Measurements from ENCODE around the gene LAMA4.
A peak's percentile ranks its signal among the peaks of the same experiment; 100 is the strongest.

LAMA4 gene

DNA sequence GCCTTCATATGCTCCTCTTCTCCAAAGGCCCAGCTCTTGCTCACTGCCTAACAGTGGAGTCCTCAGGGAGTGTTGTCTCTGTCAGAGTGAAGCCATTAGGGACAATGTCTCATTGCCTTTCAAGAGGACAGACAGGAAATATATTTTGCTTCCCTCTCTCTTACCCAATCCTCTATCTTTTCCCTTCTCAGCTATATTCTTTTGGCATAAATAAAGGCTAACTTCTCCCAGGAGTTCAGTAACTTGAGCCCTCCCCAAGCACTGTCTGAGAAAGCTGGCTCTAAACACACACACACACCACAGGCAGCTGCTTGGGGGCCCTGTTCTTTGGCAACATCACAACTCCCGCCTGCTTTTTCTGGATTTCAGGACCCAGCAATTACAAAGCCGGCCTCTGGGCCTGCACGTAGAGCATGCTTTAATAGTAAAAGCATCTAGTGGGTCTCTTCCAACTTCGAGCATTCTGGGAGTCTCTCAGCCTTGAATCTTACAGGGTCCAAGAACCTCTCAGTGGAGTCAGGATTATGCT, 34.7 kb upstream of the LAMA4 start:
- TF ChIP-seq YY1 (IDR thresholded peaks at IDR 0.05; ENCODE audit: low read depth) (no peak), ZBTB7A (IDR thresholded peaks at IDR 0.05; ENCODE audit: low read depth) (no peak)
- TF ChIP-seq, protein P1, sequence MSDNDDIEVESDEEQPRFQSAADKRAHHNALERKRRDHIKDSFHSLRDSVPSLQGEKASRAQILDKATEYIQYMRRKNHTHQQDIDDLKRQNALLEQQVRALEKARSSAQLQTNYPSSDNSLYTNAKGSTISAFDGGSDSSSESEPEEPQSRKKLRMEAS (IDR thresholded peaks at IDR 0.05) = no peak

DNA sequence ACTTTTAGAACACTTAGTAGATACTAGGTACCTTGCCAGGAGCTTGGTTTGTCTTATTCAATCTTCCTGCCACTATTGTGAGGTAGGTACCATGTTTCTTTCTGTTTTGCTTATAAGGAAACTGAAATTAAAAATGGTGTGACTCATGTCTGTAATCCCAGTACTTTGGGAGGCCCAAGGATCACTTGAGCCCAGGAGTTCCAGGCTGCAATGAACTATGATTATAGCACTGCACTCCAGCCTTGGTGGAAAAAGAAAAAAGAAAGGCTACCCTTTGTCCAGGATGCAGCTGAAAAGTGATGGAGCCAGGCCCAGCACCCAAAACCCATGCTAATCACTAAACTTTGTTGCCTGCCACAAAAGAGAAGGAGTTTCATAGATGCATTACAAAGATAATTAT, 34.1 kb upstream of the LAMA4 start:
- no peak for TF ChIP-seq TEAD4 (IDR thresholded peaks at IDR 0.05)

DNA sequence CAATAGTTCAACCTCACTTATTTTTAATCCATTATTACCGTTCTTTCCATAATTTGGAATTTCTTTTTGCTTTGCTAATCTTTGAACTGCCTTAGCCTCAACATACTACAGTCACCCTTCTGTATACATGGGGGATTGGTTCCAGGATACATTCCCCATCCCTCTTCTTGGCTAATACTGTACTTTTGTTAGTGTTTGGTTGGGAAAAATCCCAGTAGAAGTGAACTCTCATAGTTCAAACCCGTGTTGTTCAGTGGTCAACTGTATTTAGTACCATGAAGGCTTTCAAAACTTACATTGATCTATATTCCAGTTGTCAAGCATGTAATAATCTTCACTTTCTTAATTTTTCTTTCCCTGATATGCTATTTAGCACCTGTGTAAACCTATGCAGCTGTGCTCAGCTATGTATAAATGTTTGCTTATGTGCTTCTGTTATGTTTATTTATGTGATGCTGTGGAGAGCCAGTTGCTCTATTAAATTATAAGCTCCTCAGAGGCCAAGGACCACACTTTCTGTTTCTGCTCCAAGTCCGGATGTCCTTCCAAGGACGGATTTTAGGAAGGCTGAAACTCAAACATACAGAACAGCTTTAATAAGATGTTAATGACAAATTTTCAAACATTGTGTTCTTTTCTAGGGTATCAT, 33.3 kb upstream of the LAMA4 start:
- no peak for TF ChIP-seq RAD21 (IDR thresholded peaks at IDR 0.05; ENCODE audit: low read depth)
- TF ChIP-seq, protein P2, sequence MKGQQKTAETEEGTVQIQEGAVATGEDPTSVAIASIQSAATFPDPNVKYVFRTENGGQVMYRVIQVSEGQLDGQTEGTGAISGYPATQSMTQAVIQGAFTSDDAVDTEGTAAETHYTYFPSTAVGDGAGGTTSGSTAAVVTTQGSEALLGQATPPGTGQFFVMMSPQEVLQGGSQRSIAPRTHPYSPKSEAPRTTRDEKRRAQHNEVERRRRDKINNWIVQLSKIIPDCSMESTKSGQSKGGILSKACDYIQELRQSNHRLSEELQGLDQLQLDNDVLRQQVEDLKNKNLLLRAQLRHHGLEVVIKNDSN (IDR thresholded peaks at IDR 0.05) = no peak
- TF ChIP-seq EGR1 (IDR thresholded peaks at IDR 0.05) = no peak
- no peak for TF ChIP-seq CREB1 (IDR thresholded peaks at IDR 0.05; ENCODE audit: low read depth)
- TF ChIP-seq, protein P3, sequence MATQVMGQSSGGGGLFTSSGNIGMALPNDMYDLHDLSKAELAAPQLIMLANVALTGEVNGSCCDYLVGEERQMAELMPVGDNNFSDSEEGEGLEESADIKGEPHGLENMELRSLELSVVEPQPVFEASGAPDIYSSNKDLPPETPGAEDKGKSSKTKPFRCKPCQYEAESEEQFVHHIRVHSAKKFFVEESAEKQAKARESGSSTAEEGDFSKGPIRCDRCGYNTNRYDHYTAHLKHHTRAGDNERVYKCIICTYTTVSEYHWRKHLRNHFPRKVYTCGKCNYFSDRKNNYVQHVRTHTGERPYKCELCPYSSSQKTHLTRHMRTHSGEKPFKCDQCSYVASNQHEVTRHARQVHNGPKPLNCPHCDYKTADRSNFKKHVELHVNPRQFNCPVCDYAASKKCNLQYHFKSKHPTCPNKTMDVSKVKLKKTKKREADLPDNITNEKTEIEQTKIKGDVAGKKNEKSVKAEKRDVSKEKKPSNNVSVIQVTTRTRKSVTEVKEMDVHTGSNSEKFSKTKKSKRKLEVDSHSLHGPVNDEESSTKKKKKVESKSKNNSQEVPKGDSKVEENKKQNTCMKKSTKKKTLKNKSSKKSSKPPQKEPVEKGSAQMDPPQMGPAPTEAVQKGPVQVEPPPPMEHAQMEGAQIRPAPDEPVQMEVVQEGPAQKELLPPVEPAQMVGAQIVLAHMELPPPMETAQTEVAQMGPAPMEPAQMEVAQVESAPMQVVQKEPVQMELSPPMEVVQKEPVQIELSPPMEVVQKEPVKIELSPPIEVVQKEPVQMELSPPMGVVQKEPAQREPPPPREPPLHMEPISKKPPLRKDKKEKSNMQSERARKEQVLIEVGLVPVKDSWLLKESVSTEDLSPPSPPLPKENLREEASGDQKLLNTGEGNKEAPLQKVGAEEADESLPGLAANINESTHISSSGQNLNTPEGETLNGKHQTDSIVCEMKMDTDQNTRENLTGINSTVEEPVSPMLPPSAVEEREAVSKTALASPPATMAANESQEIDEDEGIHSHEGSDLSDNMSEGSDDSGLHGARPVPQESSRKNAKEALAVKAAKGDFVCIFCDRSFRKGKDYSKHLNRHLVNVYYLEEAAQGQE (IDR thresholded peaks at IDR 0.05; ENCODE audit: low read depth) = no peak
- TF ChIP-seq NFIC (IDR thresholded peaks at IDR 0.05) = no peak
- no peak for TF ChIP-seq EP300 (IDR thresholded peaks at IDR 0.05; ENCODE audit: borderline replicate concordance)
- TF ChIP-seq, protein P1 (IDR thresholded peaks at IDR 0.05) = no peak
- TF ChIP-seq TEAD4 (IDR thresholded peaks at IDR 0.05) = no peak
- TF ChIP-seq FOXM1 (IDR thresholded peaks at IDR 0.05; ENCODE audit: borderline replicate concordance, low read depth) = no peak
- TF ChIP-seq YY1 (IDR thresholded peaks at IDR 0.05; ENCODE audit: low read depth) = no peak
- no peak for TF ChIP-seq CEBPB (IDR thresholded peaks at IDR 0.05)
- TF ChIP-seq TCF12 (IDR thresholded peaks at IDR 0.05; ENCODE audit: low read depth) = no peak
- TF ChIP-seq TAF1 (IDR thresholded peaks at IDR 0.05; ENCODE audit: low read depth) = no peak
- no peak for TF ChIP-seq ZBTB7A (IDR thresholded peaks at IDR 0.05; ENCODE audit: low read depth)

DNA sequence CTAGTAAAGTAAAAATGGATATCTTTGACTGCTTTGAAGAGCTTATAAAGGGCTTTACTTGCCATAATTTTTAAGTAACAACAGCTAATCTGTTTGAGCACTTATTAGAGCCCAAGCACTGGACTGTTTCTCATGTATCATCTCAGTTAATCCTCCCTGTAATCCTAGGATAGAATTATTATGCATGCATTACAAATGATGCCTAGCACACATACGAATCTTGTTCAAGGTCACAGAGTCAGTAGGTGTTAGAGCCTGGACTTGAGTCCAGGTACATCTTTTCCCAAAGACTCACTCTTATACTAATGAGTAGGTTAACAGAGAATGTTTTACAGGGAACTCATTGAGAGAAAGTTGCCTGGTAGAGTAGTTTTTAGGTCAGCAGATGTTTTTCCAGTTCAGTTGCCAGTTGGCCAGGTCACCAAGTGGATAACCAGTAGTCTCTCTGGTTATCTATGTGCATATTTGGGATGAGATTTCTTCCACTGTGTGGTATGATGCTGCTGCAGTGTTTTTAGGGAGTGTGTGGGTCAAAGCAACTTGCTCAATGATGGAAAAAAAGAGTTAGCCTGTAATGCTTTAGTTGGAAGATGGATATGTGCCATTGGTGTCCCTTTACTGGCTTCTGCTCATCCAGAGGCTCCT, 32.3 kb upstream of the LAMA4 start:
- no peak for TF ChIP-seq YY1 (IDR thresholded peaks at IDR 0.05; ENCODE audit: low read depth)
- no peak for TF ChIP-seq FOXM1 (IDR thresholded peaks at IDR 0.05; ENCODE audit: borderline replicate concordance, low read depth)
- no peak for TF ChIP-seq EP300 (IDR thresholded peaks at IDR 0.05; ENCODE audit: borderline replicate concordance)
- TF ChIP-seq, protein P1 (IDR thresholded peaks at IDR 0.05) = no peak
- no peak for TF ChIP-seq CREB1 (IDR thresholded peaks at IDR 0.05; ENCODE audit: low read depth)
- no peak for TF ChIP-seq ZBTB7A (IDR thresholded peaks at IDR 0.05; ENCODE audit: low read depth)
- TF ChIP-seq NFIC (IDR thresholded peaks at IDR 0.05) = no peak
- no peak for TF ChIP-seq CEBPB (IDR thresholded peaks at IDR 0.05)

DNA sequence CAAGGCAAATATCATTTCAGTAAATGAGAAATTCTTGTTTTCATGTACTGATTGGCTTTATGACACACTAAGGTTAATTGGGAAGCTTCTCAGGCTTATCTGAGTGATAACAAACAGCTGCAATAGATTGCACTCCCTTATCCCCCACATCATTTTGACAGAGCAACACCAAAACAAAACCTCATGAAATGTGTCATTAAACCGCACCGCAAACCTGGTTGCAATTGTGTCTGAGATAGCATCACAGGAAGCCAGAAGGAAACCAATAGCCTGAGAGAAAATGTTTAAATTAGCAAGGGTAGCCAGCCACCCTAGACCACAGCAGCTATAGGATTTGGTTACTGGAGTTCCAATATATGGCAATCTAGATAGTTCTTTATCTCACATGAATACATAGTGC, 31.6 kb upstream of the LAMA4 start:
- TF ChIP-seq FOXM1 (IDR thresholded peaks at IDR 0.05; ENCODE audit: borderline replicate concordance, low read depth) (no peak), RAD21 (IDR thresholded peaks at IDR 0.05; ENCODE audit: low read depth) (no peak), EGR1 (IDR thresholded peaks at IDR 0.05) (no peak), YY1 (IDR thresholded peaks at IDR 0.05; ENCODE audit: low read depth) (no peak)
- TF ChIP-seq, protein P1 (IDR thresholded peaks at IDR 0.05) = no peak

DNA sequence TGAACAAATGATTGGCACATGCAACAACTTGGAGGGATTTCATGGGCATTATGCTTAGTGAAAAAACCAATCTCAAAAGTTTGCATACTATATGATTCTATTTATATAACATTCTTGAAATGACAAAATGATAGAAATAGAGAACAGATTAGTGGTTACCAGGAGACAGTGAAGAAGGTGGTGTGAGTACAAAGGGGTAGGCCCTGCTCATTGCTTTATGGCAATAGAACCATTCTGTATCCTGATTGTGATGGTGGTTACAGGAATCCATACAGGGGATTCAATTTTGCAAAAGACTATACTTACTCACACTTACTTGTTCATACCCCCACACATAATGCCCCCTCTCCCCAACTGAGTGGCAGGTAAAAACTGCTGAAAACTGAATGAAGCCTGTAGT, 30.2 kb upstream of the LAMA4 start:
- TF ChIP-seq FOXM1 (IDR thresholded peaks at IDR 0.05; ENCODE audit: borderline replicate concordance, low read depth) (no peak), CREB1 (IDR thresholded peaks at IDR 0.05; ENCODE audit: low read depth) (no peak), YY1 (IDR thresholded peaks at IDR 0.05; ENCODE audit: low read depth) (no peak), TAF1 (IDR thresholded peaks at IDR 0.05; ENCODE audit: low read depth) (no peak)
- TF ChIP-seq, protein P1 (IDR thresholded peaks at IDR 0.05) = no peak

DNA sequence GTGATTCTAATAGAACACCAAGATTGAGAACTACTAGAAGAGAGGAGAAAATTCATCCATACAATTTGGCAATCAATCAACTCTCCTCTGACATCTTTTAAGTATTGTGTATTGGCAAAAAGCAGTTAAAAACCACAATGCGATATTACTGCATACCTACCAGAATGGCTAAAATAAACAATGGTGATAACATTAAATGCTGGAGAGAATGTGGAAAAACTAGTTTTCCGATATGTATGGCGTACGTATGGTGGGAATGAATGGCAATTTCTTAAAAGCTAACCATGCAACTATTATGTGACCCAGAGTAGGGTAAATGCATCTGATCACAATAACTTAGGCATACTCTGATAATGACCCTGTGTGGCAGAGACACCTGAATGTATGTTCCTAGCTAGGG, 29.3 kb upstream of the LAMA4 start:
- TF ChIP-seq NFIC (IDR thresholded peaks at IDR 0.05) (no peak), CREB1 (IDR thresholded peaks at IDR 0.05; ENCODE audit: low read depth) (no peak), FOXM1 (IDR thresholded peaks at IDR 0.05; ENCODE audit: borderline replicate concordance, low read depth) (no peak), TEAD4 (IDR thresholded peaks at IDR 0.05) (peak; percentile 72), CEBPB (IDR thresholded peaks at IDR 0.05) (no peak)
- TF ChIP-seq, protein P2 (IDR thresholded peaks at IDR 0.05) = no peak
- TF ChIP-seq, protein P1 (IDR thresholded peaks at IDR 0.05) = no peak
